ENCODE data around the gene RPS15. TPM values are rescaled to one million over a fixed set of nuclear protein-coding genes. Genes with fewer than 3 reads are reported as not detected.

The RPS15 gene
- total and polyA plus RNA-seq, 2 of the 13 experiments (the other 11 are each of a cell fraction or from before 2014, with no cell fraction given): 695 to 1,411 TPM

DNA sequence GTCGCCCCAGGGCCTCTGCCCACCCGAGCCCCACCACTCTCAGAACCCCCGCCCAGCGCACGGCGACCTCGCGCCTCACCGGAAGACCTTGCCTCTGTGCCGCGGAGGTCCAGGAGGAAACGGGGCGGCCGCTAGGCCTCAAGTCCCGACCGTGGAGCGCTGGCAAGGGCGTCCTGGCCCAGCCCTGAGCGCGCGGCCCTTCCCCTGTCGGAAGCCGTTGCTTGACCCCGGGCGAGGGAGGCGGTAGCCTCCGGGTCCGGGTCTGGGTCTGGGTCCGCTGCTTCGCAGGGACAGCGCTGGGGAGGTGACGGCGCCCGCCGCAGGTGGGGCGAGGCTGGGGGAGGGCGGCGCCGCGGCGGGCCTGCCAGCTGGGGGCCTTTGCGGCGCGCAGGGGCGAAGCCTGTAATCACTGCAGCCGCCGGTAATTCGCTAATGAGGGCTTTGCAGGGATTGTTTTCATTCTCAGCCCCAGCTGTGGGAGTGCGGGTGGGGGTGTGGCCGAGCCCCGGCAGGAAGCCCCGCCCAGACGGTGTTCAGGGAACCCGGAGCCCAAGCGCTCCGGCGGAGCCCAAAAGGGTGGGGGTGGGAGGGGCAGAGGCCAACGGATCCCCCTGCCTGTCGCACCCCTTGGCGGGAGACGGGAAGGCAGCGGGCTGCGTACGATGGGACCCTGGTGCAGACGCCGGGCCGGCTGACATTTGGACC lies 32.3 kb downstream of the RPS15 start (continued):
- TF ChIP-seq ZSCAN20 (CRISPR knock-in tag; IDR thresholded peaks at IDR 0.05; ENCODE audit: borderline replicate concordance): no peak
- no peak for TF ChIP-seq ERF (CRISPR knock-in tag; IDR thresholded peaks at IDR 0.05)
- peak; percentile 84 for TF ChIP-seq ZFY (CRISPR knock-in tag; IDR thresholded peaks at IDR 0.05)
- TF ChIP-seq, protein P1, sequence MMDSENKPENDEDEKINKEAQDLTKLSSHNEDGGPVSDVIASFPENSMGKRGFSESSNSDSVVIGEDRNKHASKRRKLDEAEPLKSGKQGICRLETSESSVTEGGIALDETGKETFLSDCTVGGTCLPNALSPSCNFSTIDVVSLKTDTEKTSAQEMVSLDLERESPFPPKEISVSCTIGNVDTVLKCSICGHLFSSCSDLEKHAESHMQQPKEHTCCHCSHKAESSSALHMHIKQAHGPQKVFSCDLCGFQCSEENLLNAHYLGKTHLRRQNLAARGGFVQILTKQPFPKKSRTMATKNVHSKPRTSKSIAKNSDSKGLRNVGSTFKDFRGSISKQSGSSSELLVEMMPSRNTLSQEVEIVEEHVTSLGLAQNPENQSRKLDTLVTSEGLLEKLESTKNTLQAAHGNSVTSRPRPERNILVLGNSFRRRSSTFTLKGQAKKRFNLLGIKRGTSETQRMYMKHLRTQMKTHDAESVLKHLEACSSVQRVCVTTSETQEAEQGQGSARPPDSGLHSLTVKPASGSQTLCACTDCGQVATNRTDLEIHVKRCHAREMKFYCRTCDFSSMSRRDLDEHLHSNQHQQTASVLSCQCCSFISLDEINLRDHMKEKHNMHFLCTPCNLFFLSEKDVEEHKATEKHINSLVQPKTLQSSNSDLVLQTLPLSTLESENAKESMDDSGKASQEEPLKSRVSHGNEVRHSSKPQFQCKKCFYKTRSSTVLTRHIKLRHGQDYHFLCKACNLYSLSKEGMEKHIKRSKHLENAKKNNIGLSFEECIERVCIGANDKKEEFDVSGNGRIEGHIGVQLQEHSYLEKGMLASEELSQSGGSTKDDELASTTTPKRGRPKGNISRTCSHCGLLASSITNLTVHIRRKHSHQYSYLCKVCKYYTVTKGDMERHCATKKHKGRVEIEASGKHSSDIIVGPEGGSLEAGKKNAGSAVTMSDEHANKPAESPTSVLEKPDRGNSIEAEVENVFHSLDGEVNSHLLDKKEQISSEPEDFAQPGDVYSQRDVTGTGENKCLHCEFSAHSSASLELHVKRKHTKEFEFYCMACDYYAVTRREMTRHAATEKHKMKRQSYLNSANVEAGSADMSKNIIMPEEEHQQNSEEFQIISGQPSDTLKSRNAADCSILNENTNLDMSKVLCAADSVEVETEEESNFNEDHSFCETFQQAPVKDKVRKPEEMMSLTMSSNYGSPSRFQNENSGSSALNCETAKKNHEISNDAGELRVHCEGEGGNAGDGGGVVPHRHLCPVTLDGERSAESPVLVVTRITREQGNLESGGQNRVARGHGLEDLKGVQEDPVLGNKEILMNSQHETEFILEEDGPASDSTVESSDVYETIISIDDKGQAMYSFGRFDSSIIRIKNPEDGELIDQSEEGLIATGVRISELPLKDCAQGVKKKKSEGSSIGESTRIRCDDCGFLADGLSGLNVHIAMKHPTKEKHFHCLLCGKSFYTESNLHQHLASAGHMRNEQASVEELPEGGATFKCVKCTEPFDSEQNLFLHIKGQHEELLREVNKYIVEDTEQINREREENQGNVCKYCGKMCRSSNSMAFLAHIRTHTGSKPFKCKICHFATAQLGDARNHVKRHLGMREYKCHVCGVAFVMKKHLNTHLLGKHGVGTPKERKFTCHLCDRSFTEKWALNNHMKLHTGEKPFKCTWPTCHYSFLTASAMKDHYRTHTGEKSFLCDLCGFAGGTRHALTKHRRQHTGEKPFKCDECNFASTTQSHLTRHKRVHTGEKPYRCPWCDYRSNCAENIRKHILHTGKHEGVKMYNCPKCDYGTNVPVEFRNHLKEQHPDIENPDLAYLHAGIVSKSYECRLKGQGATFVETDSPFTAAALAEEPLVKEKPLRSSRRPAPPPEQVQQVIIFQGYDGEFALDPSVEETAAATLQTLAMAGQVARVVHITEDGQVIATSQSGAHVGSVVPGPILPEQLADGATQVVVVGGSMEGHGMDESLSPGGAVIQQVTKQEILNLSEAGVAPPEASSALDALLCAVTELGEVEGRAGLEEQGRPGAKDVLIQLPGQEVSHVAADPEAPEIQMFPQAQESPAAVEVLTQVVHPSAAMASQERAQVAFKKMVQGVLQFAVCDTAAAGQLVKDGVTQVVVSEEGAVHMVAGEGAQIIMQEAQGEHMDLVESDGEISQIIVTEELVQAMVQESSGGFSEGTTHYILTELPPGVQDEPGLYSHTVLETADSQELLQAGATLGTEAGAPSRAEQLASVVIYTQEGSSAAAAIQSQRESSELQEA (CRISPR knock-in tag; IDR thresholded peaks at IDR 0.05; ENCODE audit: not compliant biosample characterization): peak; percentile 60
- no peak for TF ChIP-seq KLF6 (CRISPR knock-in tag; IDR thresholded peaks at IDR 0.05)
- peak; percentile 90 for TF ChIP-seq AGO1 (IDR thresholded peaks at IDR 0.05; ENCODE audit: low read depth, low read length, poor library complexity, severe bottlenecking)
- TF ChIP-seq RBM39 (IDR thresholded peaks at IDR 0.05; ENCODE audit: low read depth, low read length, poor library complexity, severe bottlenecking): peak; percentile 57
- peak; percentile 45; the same call in 1 of the 2 replicates for TF ChIP-seq SSRP1 (CRISPR knock-in tag; IDR thresholded peaks at IDR 0.05)
- TF ChIP-seq PAF1 (CRISPR knock-in tag; IDR thresholded peaks at IDR 0.05): no peak
